ENCODE measurements around the gene ITGB1BP2. TPM values are rescaled to one million over a fixed set of nuclear protein-coding genes. Genes with fewer than 3 reads are reported as not detected.
"Not testable (repeated sequence)": the region's sequence is repeated elsewhere in the genome, so short reads cannot be mapped to it uniquely, and the experiment has no call there.

Gene ITGB1BP2
- total and polyA plus RNA-seq, 4 donors = 0.23 to 3.3 (median 0.79) TPM

- Histone ChIP-seq H3K9ac (ENCODE audit: low read depth in 1 of 2, low read length in 2 of 2) (no peak overlapping the region), H3K9me3 (ENCODE audit: control insufficient read depth in 4 of 4, low read length in 3 of 4) (no peaks in the 10 kb centered on the region), H3K36me3 (ENCODE audit: control insufficient read depth in 4 of 4, insufficient read depth in 3 of 4, low read depth in 1 of 4, low read length in 3 of 4) (no peaks in the 10 kb centered on the region), H3K27ac (ENCODE audit: low read depth in 1 of 2, low read length in 2 of 2) (no peak overlapping the region), H3K4me1 (ENCODE audit: control insufficient read depth in 4 of 4, insufficient read depth in 4 of 4, low read length in 3 of 4) (no peaks in the 10 kb centered on the region), H3K4me3 (ENCODE audit: low read depth in 1 of 3, low read length in 3 of 3) (no peak overlapping the region), H3K27me3 (ENCODE audit: control insufficient read depth in 4 of 4, insufficient read depth in 4 of 4, low read length in 3 of 4) (no peaks in the 10 kb centered on the region)
- TF ChIP-seq YY1 (IDR thresholded peaks at IDR 0.05) (no peak), HNF4G (IDR thresholded peaks at IDR 0.05) (no peak), SP1 (IDR thresholded peaks at IDR 0.05) (no peak), FOXA2 (IDR thresholded peaks at IDR 0.05) (no peak), GABPA (IDR thresholded peaks at IDR 0.05 in 1 of 2, conservative IDR thresholded peaks at IDR 0.05 in 1 of 2) (no peak), EGR1 (IDR thresholded peaks at IDR 0.05; ENCODE audit: low read depth in 2 of 2) (no peak), JUND (IDR thresholded peaks at IDR 0.05) (no peak), NR2F2 (IDR thresholded peaks at IDR 0.05) (no peak), HNF4A (conservative IDR thresholded peaks at IDR 0.05) (no peak), RXRA (IDR thresholded peaks at IDR 0.05) (no peak), REST (IDR thresholded peaks at IDR 0.05) (no peak), FOXA1 (IDR thresholded peaks at IDR 0.05) (no peak), RAD21 (IDR thresholded peaks at IDR 0.05) (no peak), TAF1 (conservative IDR thresholded peaks at IDR 0.05) (no peak)
- TF ChIP-seq, protein P1, sequence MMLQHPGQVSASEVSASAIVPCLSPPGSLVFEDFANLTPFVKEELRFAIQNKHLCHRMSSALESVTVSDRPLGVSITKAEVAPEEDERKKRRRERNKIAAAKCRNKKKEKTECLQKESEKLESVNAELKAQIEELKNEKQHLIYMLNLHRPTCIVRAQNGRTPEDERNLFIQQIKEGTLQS (IDR thresholded peaks at IDR 0.05) = no peak
- TF ChIP-seq, protein P2, sequence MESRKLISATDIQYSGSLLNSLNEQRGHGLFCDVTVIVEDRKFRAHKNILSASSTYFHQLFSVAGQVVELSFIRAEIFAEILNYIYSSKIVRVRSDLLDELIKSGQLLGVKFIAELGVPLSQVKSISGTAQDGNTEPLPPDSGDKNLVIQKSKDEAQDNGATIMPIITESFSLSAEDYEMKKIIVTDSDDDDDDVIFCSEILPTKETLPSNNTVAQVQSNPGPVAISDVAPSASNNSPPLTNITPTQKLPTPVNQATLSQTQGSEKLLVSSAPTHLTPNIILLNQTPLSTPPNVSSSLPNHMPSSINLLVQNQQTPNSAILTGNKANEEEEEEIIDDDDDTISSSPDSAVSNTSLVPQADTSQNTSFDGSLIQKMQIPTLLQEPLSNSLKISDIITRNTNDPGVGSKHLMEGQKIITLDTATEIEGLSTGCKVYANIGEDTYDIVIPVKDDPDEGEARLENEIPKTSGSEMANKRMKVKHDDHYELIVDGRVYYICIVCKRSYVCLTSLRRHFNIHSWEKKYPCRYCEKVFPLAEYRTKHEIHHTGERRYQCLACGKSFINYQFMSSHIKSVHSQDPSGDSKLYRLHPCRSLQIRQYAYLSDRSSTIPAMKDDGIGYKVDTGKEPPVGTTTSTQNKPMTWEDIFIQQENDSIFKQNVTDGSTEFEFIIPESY (IDR thresholded peaks at IDR 0.05) = no peak
- TF ChIP-seq, protein P3, sequence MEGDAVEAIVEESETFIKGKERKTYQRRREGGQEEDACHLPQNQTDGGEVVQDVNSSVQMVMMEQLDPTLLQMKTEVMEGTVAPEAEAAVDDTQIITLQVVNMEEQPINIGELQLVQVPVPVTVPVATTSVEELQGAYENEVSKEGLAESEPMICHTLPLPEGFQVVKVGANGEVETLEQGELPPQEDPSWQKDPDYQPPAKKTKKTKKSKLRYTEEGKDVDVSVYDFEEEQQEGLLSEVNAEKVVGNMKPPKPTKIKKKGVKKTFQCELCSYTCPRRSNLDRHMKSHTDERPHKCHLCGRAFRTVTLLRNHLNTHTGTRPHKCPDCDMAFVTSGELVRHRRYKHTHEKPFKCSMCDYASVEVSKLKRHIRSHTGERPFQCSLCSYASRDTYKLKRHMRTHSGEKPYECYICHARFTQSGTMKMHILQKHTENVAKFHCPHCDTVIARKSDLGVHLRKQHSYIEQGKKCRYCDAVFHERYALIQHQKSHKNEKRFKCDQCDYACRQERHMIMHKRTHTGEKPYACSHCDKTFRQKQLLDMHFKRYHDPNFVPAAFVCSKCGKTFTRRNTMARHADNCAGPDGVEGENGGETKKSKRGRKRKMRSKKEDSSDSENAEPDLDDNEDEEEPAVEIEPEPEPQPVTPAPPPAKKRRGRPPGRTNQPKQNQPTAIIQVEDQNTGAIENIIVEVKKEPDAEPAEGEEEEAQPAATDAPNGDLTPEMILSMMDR (IDR thresholded peaks at IDR 0.05; ENCODE audit: low read depth, low read length, missing input control) = no peak
- TF ChIP-seq, protein P4, sequence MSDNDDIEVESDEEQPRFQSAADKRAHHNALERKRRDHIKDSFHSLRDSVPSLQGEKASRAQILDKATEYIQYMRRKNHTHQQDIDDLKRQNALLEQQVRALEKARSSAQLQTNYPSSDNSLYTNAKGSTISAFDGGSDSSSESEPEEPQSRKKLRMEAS (IDR thresholded peaks at IDR 0.05) = no peak
- WGBS = 96% methylated on average over 19 of the region's 19 CpGs
- no peak for DNase-seq (ENCODE audit: low spot score)
Measured at GRCh38 chrX:71269801-71270395, 31.7 kb upstream of the ITGB1BP2 start.

DNA sequence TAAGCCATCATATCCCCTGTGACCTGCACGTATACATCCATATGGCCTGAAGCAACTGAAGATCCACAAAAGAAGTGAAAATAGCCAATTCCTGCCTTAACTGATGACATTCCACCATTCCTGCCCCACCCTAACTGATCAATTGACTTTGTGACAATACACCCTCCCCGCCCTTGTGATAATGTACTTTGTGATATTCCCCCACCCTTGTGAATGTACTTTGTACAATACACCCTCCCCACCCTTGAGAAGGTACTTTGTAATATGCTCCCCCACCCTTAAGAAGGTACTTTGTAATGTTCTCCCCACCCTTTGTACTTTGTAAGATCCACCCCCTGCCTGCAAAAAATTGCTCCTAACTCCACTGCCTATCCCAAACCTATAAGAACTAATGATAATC, 29.2 kb upstream of the ITGB1BP2 start:
- H3K4me1 ChIP-seq (ENCODE audit: control insufficient read depth in 4 of 4, insufficient read depth in 4 of 4, low read length in 3 of 4); H3K36me3 ChIP-seq (ENCODE audit: control insufficient read depth in 4 of 4, insufficient read depth in 3 of 4, low read depth in 1 of 4, low read length in 3 of 4); DNase-seq (ENCODE audit: low spot score); H3K27ac ChIP-seq (ENCODE audit: low read depth in 1 of 2, low read length in 2 of 2); H3K27me3 ChIP-seq (ENCODE audit: control insufficient read depth in 4 of 4, insufficient read depth in 4 of 4, low read length in 3 of 4); H3K9me3 ChIP-seq (ENCODE audit: control insufficient read depth in 4 of 4, low read length in 3 of 4); H3K9ac ChIP-seq (ENCODE audit: low read depth in 1 of 2, low read length in 2 of 2); H3K4me3 ChIP-seq (ENCODE audit: low read depth in 1 of 3, low read length in 3 of 3): not testable (repeated sequence)
- WGBS = 99% methylated on average over 2 of the region's 2 CpGs

DNA sequence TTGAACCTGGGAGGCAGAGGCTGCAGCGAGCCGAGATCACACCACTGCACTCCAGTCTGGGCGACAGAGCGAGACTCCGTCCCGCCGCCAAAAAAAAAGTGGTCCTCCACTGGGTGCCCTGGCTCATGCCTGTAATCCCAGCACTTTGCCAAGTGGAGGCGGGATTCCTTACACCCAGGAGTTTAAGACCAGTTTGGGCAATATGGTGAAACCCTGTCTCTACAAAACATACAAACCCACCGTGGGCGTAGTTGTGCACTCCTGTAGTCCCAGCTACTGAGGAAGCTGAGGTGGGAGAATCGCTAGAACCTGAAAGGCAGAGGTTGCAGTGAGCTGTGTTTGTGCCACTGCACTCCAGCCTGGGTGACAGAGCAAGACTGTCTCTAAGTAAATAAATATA, 20.2 kb upstream of the ITGB1BP2 start:
- H3K4me1 ChIP-seq (ENCODE audit: control insufficient read depth in 4 of 4, insufficient read depth in 4 of 4, low read length in 3 of 4) = peaks cover 0 to 12% (median 5%) of the 10 kb centered on the region in 4 donors
- H3K36me3 ChIP-seq (ENCODE audit: control insufficient read depth in 4 of 4, insufficient read depth in 3 of 4, low read depth in 1 of 4, low read length in 3 of 4); H3K9me3 ChIP-seq (ENCODE audit: control insufficient read depth in 4 of 4, low read length in 3 of 4); DNase-seq (ENCODE audit: low spot score); H3K27ac ChIP-seq (ENCODE audit: low read depth in 1 of 2, low read length in 2 of 2); H3K27me3 ChIP-seq (ENCODE audit: control insufficient read depth in 4 of 4, insufficient read depth in 4 of 4, low read length in 3 of 4); H3K4me3 ChIP-seq (ENCODE audit: low read depth in 1 of 3, low read length in 3 of 3); H3K9ac ChIP-seq (ENCODE audit: low read depth in 1 of 2, low read length in 2 of 2): not testable (repeated sequence)
- WGBS = 97% methylated on average over 11 of the region's 11 CpGs

All from liver (tissue), 9 donors.